ENCODE measurements around the gene ACOX3.
"Not testable (repeated sequence)": the region's sequence is repeated elsewhere in the genome, so short reads cannot be mapped to it uniquely, and the experiment has no call there.

The ACOX3 gene

GRCh38 chr4:8350841-8351461 lies 89.6 kb downstream of the ACOX3 start:
- DNase-seq (ENCODE audit: low read depth), result no peak

DNA sequence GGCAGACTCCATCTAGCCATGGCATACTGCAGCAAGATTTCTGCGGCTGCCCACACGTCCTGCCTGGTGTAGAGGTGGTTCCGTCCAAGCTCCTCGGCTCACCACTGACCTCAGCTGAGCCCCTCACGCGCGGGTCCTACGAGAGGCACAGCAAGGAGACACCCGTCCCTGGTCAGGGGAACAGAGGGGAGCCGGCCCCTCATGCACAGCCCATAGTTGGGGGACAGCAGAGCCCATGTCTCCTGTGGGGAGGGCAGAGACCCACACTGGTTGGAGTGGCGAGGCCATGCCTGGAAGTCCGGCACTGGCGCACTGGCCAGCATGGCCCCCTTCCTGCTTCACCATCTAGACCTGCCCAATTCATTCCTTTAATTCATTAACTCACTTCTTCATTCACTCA lies 90.2 kb downstream of the ACOX3 start:
- DNase-seq (ENCODE audit: low read depth), result no peak

- no peak for DNase-seq (ENCODE audit: low read depth)
Observed at GRCh38 chr4:8349664-8350236, 90.8 kb downstream of the ACOX3 start.

- not testable (repeated sequence) for DNase-seq (ENCODE audit: low read depth)
Observed at GRCh38 chr4:8349236-8349635, 91.3 kb downstream of the ACOX3 start.

GRCh38 chr4:8348071-8348470 lies 92.5 kb downstream of the ACOX3 start:
- no peak for DNase-seq (ENCODE audit: low read depth)

DNA sequence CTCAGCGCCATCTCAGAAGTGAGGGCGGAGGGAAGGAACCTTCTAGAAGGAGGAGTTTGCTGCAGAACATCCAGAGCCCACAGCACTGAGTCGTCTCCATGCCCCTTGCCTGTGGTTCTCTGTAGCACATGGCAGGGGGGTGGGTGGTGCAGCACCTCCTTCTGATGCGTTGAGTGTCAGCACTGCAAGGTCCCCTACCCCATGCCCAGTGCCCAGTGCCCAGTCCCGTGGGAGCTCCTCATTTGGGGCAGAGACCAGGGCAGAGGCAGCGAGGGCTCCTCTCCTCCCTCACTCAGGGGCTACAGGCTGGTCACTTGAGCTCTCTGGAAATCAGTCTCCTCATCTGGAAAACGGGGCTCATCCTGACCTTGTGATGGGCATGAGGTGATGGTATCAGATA lies 92.9 kb downstream of the ACOX3 start:
- DNase-seq (ENCODE audit: low read depth), result no peak

DNA sequence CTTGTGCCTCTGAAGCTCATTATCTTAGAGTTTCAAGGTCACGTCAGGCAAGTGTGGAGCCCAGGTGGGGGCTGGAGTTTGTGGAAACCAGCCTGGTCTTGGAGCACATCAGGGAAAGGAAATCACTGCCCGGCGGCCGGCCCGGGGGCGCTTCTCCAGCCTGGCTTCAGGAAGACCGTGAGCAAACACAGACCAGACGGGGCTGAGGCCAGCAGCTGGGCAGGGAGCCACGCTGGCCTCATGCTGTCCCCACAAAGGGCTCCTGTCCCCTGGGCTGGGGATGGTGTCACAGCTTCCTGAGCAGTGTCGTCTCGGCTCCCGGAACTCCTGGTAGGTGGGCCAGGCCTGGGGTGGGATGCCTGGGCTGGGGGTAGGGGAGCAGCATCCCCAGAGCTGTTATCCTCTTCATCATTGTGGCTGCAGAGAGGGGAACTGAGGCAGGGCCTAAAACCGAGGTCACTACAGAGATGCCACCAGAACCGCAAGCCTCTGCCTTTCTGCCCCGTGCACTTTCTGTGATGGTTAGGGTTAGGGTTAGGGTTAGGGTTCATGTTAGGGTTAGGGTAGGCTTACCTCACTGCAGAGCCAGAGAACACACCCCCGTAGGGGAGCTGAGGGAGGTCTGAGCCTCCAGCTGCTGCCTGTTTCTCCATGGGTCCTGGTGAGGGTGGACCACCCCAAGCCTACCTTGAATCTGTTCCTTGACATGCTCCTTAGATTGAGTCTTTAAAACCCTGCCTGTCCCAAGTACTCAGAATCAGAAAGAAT lies 93.5 kb downstream of the ACOX3 start:
- no peak for DNase-seq (ENCODE audit: low read depth)

- DNase-seq (ENCODE audit: low read depth), result no peak
Observed at GRCh38 chr4:8345946-8346814, 94.3 kb downstream of the ACOX3 start.

GRCh38 chr4:8345053-8345945 lies 95.2 kb downstream of the ACOX3 start:
- DNase-seq (ENCODE audit: low read depth), result no peak

- no peak for DNase-seq (ENCODE audit: low read depth)
Observed at GRCh38 chr4:8344377-8344776, 96.1 kb downstream of the ACOX3 start.

DNA sequence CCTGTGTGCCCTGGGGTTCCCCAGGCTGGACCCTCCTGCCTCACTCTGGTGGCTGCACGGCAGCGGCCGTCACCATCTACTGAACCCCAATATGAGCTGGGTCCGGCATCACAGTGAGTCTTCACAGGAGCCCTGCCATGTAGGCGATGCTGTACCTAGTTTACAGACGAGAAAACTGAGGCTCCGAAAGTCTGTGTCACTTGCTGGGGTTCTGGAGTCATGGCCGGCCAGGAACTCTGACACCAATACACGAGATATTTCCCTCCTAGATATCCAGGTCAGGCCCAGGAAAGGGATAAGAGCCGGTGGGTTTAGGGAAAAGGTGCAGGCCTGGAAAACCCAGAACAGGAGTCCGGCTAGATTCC lies 96.6 kb downstream of the ACOX3 start:
- DNase-seq (ENCODE audit: low read depth), result no peak

DNA sequence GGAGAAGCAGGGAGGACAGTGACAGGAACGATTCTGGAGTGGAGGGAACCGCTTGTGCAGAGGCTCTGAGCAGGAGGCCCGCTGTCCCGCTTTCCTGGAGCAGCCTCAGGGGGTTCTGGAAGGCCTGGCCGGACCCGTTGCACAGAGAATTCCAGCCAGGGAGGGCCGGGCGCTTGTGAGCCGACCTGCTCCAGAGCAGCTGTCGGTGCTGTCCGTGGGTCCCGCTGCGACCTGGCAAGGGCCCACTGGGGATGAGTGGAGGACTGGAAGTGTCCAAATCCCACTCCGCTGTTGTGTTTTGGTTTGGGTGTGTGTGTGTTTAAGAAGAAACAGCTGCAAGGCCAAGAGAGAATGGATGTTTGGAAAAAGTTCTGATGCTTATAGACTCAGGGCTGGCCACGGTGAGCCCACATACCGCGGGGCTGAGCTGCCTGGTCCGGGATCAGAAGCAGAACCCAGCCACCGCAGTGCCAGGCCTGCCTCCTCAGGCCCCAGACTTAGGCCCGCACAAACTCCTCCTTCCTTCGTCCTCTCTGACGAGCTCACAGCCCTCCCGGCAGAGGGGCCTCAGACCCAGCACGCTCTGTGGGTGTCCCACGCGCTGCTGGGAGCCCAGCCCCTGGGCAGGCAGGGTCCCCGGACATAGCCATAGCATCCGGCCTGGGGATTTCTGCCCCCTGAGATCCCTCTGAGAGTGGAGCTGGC lies 97.1 kb downstream of the ACOX3 start:
- DNase-seq (ENCODE audit: low read depth), result no peak

DNA sequence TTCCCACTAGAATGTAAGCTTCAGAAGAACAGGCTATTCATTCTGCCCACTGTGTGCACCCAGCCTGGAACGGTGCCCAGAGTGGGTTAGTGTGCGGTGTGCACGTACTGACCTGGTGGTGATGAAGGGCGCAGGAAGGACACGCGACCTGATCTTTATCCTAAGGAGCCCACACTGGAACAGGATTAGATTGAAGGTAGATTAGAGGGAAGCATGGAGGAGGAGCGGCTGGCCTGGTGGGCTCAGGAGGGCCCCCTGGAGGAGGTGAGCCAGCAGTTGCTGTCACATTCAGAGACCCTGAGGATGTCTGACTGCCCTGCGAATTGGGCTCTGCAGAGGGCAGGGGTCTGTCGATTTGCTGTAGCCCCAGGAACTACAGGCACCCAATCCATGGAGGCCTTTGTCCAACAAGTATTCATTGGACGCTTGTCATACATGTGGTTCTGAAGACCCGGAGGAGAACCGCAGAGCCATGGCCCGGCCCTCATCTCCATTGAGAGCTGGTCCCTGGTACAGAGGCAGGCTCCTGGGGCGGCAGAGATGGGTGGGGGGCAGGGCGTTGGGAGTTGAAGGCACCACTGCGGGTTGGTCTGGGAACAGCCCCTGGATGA lies 97.8 kb downstream of the ACOX3 start:
- no peak for DNase-seq (ENCODE audit: low read depth)

DNA sequence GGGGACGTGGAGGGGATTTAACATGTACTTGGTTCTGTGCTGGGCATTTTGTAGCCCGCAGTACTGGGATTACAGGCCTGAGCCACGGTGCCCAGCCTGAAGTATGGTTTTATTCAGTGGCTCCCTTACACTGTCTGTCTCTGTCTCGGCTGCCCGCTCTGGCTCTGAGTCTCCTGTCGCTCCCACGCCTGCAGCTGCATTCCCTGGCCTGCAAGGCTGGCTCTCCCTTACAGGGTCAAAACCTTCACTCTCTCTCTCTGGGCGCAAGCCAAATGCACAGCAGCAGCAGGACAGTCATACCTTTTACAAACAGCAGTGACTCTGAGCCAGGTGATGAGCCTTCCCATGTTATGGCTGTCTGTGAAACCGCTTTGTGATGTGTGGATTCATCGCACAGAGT lies 98.8 kb downstream of the ACOX3 start:
- DNase-seq (ENCODE audit: low read depth), result no peak

- DNase-seq (ENCODE audit: low read depth), result not testable (repeated sequence)
Observed at GRCh38 chr4:8341281-8341680, 99.2 kb downstream of the ACOX3 start.

DNA sequence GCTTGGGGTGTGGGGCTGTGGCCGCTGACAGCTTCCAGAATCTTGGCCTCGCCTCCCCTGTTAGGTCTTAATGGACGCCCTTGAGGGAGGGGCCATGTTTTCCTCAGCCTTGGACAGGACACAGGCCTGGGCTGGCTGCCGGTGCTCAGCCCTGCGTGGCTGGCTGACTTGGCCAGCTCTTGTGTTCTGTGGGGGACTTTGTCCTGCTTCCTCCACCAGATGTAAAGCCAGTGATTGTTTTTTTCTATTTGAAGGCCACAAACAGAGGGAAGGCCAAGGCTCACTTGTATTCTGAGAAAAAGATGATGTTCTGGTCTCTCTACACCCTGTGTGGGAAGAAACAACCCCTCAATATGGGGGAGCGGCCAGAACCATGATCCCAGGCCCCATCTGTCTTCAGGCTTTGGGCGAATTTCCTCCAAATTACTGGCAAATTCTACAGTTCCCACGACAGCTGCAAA lies 99.7 kb downstream of the ACOX3 start:
- DNase-seq (ENCODE audit: low read depth), result no peak

DNA sequence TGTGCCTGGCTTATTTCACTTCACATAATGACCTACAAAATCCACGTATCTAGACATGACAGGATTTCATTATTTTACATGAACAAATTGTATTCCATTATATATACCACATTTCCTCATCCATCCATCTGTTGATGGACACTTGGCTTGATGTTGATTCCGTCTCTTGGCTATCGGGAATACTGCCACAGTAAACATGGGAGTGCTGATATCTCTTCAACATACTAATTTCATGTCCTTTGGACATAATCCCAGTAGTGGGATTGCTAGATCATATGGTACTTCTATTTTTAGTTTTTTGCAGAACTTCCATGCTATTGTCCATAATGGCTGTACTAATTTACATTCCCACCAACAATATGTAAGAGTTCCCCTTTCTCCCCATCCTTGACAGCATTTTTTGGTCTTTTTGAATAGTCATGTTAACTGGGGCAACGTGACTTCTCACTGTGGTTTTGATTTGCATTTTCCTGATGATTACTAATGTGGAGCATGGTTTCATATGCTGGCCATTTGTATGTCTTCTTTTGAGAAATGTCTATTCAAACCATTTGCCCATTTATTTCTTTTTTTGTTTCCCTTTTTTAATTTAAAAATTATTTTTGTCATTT lies 102.1 kb downstream of the ACOX3 start:
- no peak for DNase-seq (ENCODE audit: low read depth)

DNA sequence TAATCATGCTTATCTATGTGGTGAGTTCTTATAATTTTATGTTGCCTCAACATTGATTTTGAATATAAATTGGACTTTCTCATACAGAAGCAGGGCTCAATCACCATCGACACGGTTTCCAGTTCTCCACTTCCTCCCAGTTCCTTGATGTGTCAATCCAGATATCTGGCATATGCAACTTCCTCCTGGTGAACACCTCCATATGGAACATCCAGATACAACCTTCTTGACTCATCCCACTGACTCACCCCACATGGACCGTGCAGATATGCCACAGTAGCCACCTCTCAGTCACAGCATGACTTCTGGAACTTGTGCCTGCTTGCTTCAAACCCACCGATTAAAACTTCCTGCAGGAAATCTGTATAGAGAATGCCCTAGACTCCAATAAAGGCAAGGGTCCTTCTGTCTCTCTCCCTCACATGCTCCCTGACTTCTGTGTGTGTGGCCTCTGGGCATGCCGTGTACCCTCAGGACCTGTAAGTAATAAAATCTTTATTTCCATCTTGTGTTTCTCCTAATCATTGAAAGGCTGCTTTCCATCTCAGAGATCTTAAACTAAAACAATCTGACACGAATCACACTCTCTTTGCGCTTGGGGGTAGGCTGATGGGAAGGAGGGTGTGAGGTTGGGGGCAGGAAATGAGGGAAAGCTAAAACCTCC lies 104.0 kb downstream of the ACOX3 start:
- no peak for DNase-seq (ENCODE audit: low read depth)

DNA sequence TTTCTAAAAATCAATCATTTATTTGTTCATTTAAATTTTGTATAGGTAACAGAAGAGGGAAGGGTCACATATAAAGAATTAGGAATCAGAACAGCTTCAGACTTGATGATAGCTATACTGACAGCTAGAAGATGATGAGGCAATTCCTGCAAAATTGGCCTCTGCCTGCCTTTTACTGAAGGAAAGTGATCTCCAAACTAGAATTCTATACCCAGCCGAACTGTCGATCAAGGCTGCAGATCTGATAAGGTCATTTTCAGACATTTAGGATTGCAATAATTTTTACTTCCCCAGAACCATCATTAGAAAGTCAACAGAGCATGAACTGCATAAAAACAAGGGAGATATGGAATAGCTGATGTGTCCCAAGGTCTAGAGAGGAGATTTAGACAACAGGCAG lies 104.7 kb downstream of the ACOX3 start:
- DNase-seq (ENCODE audit: low read depth), result no peak
